ENCODE data around the gene ABCA10. TPM values are rescaled to one million over a fixed set of nuclear protein-coding genes. Genes with fewer than 3 reads are reported as not detected.

Gene ABCA10
- polyA plus RNA-seq, 3 donors from 2014 or later, result 0.49 to 1.4 TPM; not detected in 1

Other genes starting within 250 kb of the ABCA10 start
- gene ABCA9, start 167.9 kb downstream of the ABCA10 start, polyA plus RNA-seq, result under 1 TPM in 1 of 3 donors, not detected in 2; 0.47 TPM
- gene ABCA6, start 86.9 kb downstream of the ABCA10 start, polyA plus RNA-seq, result not detected
- 1 to 10 TPM; 4.2 to 9.6 (median 4.7) TPM for gene ABCA5, start 98.3 kb upstream of the ABCA10 start, polyA plus RNA-seq
- 10 to 100 TPM; 11.6 to 14.5 (median 13.9) TPM for gene MAP2K6, start 185.9 kb upstream of the ABCA10 start, polyA plus RNA-seq

Data from immature natural killer cell (primary cell).